GM18511 (cell line): ENCODE data around the gene SGPP2.

Experiments used
- ATAC-seq: cut with Tn5 transposase; IDR thresholded peaks from one replicate; pipeline ENCODE4 v1.9.1; 2021; ENCODE audit warnings: mild to moderate bottlenecking, moderate library complexity; ENCODE audit not compliant: unreplicated experiment

Gene SGPP2

DNA sequence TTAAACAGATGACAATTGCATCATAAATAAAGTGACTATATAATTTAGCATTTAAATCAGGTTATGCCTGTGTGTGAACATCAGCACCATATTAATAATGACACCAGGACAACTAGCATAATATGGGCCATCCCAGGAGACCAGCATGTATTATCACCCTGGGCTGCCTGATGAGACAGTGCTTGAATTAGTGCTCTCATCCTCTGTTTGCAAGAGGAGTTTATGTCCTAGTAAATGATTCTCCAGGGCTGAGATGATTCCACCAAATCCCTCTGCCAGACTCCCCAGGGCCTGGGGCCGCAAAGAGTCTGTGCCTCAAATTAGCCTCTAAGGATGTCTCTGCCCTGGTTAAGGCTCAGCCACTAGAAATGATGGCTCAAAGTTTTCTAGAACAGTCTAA lies 97.7 kb downstream of the SGPP2 start:
- ATAC-seq = no peak

DNA sequence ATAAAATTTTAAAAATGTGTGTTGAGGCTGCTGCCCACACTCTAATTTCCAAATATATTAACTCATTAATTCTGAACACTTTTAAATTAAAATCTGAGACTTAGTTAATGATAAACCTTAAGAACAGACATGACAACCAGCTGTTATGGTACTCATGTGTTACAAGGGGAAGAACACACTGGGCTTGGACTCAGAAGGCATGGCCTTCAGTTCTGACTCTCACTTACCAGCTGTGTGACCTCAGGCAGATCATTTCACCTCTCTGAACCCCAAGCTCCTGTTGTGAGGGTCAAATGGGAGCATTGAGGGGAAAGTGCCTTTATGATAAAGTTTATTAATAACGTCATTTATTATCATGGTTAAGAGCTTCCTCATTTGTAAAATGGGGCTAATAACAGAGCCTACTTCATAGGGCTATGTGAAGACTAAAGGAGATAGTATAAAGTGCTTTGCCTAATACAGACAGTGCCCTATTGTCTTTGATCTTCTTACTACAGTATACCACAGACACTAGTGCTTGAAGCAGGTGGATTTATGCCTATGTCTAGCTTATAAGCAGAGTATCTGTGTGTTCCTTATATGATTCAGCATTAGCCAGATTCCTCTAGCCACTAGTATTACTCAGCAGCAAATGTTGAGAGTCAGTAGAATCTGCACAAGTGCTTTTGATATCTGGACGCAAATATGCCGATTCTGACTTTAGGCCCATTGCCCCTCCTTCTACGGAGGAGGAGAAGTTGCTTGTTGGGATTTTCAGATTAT lies 99.6 kb downstream of the SGPP2 start:
- ATAC-seq = peak; percentile 50

DNA sequence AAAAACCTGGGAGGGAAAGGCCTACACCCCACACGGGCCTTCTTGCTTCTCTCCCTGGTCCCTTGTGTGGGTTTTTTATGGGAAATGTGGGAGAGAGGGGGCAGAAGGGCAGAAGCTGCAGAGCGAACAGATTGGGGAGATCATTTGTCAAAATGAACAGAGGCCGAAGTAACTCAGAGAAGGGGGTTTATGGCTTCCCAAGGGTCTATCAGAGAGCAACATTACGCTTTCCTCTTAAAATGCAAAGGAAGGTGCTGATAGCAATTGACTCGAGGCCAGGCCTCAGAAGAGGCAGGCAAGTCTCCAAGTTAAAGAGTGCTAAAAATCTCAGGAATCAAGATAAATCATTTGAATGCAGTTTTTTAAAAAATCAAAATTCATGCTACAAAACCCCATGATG lies 101.5 kb downstream of the SGPP2 start:
- ATAC-seq = no peak

DNA sequence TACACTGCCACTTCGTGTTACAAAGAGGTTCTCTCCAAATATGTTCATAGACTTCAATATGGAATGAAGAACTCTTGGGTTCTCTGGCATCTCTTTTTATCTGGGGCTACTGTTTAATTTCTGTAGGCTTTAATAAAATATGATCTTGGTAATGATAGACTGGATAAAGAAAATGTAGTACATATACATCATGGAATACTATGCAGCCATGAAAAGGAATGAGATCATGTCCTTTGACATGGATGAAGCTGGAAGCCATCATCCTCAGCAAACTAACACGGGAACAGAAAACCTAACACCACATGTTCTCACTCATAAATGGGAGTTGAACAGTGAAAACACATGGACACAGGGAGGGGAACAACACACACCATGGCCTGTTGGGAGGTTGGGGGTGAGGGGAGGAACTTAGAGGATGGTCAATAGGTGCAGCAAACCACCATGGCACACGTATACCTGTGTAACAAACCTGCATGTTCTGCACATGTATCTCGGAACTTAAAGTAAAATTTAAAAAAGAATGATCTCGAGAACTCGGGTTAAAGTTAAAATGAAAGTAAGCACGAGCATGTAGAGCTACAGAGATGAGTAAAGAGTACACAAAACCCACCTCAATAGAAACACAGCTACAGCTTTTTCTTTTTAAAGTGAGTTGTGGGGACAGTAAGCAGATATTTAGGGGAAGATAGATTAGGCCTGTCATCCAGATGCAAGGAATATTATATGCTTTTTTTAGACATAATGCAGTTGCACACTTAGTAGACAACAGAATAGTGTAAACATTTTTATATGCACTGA lies 102.3 kb downstream of the SGPP2 start:
- ATAC-seq = no peak

DNA sequence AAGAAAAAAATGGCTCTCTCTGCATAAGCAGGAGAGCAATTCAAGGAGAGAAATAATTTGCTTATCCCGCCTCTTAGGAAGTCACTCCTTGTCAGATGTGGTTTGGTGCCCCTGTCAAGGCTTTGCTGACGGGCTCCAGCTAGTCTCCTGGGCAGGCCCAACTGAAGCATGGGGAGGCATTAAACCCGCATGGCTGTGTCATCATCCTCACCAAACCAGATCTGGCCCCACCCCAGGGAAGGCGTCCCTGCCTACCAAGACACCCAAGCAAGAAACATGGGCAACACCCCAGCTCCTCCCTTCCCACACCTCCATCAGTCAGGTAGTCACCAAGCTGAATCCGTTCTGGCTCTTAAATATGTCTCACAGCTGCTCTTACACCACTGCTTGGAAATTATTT lies 108.0 kb downstream of the SGPP2 start:
- ATAC-seq = no peak

DNA sequence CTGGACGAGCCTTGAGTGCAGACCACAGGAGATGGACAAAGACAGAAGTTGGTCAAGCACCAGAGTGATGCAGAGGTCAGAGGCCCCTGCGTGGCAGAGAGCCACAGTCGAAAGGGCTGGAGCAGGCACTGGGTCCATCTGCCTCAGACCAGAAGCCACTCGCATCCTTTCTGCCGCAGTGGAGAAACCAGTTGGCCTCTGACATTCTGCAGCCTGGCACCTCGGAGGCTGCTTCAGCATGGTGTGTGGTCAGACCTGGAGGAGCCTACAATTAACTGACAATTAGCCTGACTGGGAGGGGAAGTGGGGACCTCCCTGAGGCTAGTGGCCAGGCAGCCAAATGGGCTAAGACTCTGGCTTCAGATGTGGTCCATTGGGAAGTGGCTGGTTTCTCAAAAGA lies 111.1 kb downstream of the SGPP2 start:
- no peak for ATAC-seq

DNA sequence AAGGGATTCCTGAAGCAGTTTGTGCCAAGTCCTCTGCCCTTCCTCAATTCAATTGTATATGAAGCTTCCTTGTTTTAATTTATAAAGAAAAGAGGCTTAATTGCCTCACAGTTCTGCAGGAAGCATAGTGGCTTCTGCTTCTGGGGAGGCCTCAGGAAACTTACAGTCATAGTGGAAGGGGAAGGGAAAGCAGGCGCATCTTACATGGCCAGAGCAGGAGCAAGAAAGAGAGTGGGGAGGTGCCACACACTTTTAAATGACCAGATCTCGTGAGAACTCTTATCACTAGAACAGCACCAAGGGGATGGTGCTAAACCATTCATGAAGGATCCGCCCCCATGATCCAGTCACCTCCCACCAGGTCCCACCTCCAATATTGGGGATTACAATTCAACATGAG lies 114.2 kb downstream of the SGPP2 start:
- peak; percentile 51 for ATAC-seq

DNA sequence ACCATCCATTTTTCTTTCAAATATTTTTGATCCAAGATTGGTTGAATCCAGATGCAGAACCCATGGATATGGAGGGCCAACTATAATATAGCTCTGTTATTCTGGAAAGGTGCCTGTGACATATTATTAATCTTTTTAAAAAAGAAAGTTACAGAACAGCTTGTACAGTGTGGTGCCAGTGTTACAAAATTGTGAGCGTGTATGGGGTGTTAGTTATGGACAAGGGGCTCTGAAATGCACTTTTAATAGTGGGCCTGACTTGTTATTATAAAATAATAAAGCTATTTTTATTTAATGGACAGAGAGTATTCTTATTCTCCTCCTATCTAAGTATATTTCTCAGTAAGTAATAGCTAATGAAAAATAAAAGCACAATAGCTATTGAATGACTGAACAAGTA lies 120.3 kb downstream of the SGPP2 start:
- no peak for ATAC-seq

DNA sequence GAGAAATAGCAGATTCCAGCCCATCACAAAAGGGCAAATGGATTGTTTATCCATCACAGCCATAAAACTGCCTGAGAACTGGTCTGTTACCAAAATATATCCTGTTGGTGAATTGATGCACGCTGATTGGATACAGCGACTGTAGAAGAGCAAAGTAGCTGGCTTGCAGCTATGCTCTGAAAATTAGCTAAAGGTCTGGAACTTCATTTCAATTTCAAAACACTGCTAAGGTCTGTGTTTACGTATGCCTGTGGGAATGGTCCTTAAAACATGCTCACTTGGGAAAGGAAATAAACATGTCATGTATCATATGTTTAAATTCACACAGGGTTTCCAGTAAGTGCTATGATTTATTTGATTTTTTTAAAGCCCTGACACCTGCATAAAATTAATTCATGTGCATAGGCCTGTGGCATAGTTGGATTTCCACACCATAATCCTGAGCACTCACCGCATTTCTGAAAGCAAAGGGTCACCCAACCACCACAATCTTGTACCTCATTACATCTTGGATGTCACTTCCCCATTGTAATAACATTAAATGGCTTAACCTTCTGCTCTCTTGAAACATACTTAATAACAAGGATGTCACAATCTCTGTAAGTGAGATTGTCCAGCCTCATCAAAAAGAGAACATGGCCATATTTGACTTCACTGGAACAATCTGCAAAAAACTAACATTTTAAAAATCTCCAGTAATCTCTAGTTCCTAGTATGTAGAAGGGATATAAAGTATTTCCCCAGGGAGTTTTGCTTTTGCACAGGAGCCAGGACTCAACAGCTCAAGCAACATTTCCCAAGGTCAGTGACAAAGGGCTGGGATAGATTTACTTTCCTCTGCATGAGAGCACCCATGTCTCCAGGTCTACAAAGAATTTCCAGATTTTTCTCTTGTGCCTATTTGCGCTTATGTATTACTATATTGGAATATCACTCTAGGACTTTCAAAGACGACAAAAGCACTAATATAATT lies 121.8 kb downstream of the SGPP2 start:
- no peak for ATAC-seq

DNA sequence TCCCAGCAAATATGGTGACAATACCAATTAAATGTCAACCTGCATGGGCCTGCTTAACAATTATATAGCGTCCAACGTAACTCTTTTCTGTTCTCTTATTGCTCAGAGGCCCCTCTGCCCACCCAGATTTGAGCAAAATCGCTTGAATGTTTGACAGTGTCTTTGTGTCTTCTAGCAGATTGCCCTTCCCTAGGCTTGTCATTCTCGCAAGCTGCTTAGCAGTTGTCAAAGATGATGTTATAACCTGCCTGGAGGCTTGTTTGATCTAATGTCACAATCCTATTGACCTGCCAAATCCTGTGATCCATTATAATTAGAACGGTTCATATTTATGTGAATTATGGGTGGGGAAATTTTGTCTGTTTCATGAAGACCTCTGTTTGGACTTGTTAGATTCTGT lies 122.7 kb downstream of the SGPP2 start:
- no peak for ATAC-seq

DNA sequence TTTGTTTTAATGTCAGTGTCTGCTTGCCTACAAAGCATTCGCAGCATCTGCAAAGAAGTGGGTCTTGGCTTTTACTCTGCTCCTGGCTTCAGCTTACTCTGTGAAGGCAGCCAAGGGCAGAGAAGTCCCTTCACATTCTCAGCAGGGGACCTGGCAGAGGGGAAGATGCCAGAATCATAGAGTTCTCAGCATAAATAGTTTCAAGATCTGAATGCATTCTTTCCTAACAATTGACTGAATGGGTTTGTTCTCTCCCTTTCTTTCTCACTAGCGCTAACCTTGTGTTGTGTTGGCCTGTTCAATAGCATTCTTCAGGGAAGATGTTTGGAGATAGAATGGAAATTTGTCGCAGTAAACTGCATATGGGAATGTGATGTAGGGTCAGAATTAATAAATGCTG lies 124.6 kb downstream of the SGPP2 start:
- ATAC-seq = no peak

DNA sequence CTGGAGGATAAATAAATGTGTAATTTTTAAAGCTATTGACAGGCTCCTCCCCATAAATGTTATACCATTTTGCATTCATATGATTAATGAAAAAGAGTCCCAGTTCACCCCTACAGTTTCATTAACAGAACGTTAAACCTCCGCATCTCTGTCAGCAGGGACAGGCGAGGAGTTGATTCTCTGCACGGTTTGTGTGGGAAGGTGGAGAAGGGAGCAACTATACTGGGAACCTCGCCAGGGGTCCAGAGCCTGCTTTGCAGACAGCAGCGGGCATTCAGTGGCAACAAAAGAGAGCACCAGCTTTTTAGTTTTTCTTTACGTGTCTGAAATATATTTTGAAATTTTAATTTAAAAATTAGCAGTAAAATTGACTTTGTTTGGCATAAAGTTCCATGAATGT lies 130.2 kb downstream of the SGPP2 start:
- no peak for ATAC-seq

DNA sequence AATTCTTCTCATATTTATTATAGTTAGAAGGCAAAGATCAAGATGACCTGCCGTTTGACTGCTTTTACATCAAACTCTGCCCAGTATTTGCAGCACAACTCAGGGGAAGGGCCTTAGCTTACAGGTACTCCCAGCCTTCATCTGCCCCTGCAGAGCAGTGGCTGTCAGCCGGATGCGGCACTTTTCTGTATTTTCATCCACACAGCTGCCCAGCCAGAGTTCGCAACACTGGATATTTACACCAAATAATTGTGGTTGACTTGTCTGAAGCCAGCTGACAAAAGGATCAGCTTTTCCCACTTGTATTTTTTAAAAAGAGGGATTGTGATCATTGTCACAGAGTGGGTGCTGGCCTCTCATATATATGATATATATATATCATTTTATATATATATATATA lies 136.8 kb downstream of the SGPP2 start:
- no peak for ATAC-seq

DNA sequence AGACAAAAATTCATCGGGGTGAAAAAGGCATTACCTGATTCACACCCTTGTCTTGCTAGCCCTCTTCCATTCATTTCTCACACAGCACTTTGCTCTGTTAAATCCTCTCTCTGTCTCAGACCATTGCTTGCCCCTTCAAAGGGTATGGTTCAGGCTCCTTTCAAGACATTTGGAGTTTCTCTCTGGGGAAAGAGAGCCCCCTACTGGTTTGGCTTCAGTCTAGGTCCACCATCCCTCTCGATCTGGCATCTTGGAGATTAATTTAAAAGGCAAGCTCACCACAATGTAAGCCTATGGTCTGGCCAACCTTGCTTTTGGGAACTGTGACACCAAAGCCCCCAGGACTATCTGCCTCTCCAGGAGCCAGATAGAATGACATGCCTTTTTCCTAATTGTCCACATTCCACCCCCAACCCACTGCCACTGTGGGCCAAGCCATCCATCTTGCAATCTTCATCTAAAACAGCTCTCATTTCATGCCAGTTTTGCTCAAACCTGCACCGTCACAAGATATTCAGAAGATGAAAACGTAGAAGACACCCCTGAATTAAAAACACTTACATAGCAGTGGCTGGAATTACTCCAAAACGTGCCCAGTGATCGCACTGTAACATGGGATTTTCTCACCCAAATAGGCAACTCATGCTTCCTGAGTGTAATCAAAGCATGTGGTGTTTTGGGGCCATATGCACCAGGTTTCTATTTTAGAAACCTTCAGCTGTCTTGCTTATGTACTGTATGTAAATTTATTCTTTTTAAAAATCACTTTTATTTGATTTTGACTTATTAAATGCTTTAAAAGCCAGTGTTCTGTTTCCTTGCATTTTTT lies 137.7 kb downstream of the SGPP2 start:
- peak; percentile 82 for ATAC-seq

DNA sequence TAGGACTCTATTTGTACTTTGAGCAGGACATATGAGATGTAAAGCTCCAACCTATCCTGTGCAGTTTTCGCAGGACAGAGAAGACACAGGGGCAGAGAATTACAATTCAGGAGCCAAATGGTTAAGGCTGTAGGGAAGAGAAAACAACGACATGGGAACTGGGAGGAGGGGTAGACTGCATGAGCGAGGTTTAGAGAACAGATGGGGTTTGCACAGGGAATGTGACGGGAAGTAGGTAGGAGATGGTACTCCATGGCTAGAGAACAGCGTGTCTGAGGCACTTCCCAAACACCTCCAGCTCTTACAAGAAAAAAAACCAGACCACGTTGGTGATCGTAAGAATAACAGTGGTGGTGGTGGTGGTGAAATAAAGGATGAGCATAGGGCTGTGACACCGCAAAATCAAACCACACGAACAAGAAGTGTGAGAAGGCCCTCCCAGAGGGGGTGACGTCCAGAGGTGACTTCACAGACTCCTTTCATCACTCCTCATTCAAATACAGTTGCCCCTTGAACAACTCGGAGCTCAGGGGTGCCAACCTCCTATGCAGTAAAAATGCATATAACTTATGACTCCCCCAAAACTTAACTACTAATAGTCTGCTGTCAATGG lies 138.9 kb downstream of the SGPP2 start:
- ATAC-seq = no peak

DNA sequence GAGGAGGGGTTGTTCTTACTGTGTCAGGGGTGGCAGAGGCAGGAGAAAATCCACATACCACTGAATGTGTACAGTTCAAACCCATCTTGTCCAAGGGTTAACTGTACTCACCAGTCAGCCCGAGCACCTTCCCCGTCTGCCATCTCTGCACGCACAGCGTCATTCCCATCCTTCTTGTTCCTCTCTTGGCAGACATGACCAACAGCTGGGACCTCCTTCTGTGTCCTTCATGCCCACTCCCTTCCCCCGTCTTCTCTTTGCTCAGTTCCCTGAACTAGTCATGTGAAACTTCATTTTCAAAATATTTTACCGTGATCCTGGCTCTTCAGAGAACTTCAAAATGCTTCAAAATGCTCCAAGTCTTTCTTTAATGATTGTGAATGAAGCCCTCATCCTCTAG lies 139.6 kb downstream of the SGPP2 start:
- ATAC-seq = no peak

DNA sequence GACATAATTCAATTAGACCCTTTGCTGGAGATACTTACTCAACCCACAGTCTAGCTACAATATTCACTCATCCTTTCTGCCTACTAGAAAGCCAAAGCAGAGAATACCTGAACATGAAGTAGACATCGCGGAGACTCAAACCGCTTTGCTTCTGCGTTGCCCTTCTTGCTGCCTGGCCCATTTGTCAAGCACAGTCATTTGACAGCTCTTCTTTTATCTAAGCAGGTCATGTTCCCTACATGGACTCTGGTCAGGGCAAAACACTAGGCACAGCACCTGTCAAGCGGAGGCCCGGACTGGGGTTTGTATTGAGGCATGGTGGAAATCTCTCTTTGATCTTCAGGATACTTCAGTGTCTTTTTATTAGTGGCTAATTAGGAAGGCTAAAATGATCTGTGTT lies 141.9 kb downstream of the SGPP2 start:
- no peak for ATAC-seq

DNA sequence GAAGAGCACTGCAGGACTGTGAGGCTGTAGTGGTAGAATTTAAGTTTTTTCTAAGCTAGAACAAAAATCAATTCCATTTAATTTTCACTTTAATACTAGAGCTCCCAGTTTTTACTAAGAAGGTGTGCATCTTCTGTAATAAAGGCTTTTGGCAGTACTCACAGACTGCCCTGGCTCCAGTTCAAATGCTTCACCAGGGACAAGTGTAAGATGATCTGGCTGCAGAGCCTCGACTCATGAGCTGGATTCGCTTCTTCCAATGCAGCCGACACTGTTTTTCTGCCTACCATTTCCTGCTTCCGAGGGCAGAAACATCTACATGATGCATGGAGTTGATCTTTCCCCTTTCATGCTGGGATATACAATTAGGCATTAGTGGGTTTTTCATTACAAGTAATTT lies 144.5 kb downstream of the SGPP2 start:
- ATAC-seq = no peak

DNA sequence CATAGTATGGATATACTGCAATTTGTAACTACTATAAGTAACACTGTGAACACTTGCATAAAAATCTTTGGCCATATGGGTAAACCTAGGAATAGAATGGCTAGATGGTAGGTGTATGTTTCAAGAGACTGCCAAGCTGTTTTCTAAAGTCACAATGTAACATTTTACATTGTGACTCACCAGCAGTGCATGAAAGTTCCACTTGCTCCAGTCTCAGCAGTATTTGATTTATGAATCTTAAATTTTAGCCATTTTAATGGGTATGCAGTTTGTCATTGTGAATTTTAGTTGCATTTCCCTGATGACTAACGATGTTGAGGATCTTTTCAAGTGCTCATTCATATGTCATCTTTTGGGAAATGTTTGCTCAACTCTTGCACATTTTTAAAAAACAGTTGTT lies 145.5 kb downstream of the SGPP2 start:
- no peak for ATAC-seq

DNA sequence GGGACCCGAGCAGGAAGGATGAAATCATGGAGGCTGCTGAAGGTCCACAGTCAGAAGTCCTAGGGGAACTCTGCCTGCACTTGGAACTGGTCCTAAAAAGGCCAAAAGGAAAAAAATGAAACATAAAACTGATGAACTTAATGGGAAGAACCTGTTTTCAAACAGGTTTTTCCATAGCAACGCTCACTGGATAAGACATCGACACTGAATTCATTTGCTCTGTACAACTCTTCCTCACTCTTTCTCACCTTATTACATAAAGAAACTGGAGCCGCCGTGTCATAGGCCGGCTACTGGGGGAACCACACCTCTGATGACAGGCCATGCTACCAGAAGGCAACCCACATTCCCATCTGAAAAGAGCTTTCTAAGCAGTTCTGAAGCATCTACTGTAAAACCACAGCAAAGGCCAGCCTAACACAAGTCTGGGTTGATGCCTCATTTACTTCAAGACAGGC lies 147.9 kb downstream of the SGPP2 start:
- no peak for ATAC-seq
